GM10847 (cell line): ENCODE measurements around the gene KIRREL3.

Experiments
- POLR2A ChIP-seq: IDR thresholded peaks from 2 replicates; pipeline ENCODE4 v1.6.1; 2011; ENCODE audit not compliant: insufficient read length; ENCODE audit errors: extremely low read depth

KIRREL3 gene

DNA sequence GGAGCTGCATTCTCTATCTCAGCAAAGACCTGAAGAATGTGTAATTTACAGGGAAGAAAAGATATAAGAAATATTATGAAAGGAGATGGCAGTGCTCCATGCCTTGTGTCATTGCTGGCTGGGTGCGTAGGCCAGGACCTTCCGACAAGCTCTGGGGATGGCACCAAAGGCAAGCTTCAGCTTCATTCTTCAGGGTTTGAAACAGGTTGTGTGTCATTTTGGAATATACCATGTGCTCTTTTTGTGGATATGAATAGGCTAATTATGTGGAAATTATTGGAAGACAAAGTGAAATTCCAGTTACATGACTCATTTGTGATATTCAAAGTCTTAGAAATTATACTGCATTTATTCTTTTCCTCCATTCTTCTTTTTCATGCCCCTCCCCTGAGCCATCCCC is 5.7 kb upstream of the KIRREL3 start:
- no peak for TF ChIP-seq POLR2A

DNA sequence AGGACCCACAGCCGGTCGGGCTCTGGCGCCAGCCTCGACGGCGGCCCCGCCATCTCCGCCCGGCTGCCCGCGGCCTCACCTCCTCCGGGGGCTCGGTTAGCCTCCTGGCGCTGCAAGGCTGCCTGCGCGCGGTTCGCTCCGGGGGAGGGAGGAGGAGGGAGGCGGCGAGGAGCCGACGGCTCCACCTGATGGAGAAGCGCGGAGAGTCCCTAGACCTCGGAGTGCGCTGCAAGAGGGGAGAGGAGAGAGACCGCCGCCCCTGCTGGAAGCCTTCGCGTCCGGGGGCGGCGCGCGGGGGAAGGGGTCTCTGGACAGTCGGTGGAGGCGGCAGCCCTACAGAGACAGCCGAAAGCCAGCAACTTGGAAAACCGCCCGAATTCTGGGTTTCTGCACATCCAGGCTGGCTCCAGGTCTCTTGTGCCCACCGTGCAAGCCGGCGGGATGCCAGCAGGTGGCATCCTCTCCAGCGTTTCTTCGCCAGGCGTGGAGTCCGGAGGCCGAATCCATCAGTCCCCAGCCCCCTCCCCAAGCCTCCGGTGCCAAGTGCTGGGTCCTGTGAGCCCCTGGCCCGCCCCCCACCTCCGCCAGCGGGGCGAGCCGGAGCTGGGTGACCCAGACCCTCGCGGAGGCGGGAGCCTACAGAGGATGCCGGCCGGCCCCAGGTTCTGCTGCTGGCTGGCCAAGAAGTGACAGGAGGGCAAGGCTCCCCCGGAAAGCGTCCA is 2.9 kb upstream of the KIRREL3 start:
- no peak for TF ChIP-seq POLR2A

DNA sequence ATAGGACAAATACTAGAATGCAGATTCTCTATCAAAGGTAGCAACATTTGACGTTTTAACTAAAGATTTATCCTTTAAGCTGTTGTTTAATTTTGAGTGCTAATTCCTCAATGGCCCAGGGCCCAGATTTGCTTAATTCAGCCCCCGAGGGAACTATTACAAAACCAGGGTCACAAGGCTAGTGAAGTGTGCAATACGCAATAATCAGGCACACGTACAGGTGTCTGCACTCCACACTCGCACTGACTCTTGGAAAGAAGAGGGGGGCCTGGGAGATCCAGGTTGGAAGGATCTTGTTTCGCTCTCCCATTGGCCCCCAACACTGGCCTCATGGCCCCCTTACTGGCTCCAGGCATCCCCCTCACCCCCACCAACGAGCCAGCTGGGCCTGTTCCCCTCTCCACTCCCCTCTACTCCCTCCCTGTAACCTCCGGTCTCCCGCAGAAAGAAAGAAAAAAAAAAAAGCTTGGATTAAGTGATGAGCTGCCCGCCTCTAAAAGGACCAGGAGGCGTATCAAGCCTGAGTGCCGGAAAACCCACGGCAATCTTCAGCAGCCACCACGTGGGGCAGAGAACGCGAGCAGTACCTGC is 2.2 kb upstream of the KIRREL3 start:
- no peak for TF ChIP-seq POLR2A

DNA sequence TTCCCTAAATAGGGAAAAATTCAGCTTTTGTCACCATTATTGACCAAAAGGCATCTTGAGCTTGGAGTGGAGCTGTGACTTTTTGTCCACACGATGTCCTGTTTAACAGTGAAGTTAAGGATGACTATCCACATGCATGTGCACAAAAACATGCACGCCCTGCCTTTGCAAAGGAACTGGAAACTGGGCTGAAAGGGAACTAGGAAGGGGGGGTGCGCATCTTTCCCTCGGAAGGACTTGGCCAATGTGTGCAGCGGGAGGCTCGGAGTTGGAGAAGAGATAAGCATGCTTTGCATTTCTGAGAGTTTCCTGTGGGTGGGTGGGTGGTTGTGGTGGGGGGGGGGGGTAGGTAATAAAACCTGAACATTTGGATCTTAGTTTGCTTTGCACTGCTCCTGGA is 411 bp upstream of the KIRREL3 start:
- no peak for TF ChIP-seq POLR2A

DNA sequence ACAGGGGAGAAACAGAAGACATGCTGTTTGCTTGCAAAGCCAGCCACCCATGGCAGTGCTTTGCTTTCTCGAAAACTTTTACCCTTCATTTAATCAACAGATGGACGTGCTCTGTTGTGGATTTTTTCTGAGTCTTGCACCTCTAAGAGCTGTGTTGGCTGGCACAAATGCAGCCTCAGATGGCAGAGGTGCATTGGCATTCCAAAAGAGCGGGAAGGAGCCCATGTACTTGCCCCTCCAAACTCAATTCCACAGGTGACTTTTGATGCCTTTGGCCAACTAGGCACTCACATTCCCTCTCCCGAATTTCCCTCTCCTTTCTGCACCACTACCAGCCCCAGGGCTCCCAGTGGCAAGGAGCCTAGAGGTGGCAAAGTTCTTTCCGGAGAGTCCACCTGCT is 1.2 kb downstream of the KIRREL3 start:
- TF ChIP-seq POLR2A, result no peak

DNA sequence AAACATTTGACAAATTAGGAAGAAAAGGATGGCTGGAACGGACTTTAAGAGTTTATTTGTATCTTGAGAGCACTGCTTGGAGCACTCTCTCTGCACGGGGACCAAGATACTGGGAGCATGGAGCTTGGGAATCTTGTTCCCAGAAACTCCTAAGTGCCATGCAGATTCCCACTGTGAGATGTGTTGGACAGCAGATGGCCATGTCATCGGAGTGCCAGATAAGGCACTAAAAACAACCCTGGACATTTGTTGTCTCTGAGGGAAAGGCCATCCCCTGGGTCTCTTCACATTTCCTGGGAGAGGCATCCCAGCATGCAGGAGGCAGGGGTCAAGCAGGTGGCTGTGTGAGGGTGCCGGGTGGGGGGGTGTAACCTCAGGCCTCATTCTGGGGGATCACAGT is 2.9 kb downstream of the KIRREL3 start:
- no peak for TF ChIP-seq POLR2A

DNA sequence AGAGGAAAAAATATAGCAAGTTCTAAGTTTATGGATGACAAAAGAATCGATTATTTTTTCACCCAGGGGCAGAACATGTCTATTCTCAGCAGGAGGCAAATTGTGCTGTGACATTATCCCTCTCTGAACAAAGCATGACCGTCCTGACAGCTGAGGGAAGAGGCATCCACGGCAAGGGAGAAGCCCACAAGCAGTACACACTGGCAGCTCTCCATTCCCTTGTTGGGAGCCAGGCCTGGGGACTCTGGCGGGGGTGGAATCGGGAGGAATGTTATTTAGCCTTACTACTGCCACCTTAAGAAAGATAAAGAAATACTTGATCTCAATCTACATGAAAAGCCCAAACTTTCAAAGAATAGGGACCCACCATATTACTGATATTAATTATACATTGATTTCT is 3.4 kb downstream of the KIRREL3 start:
- no peak for TF ChIP-seq POLR2A

DNA sequence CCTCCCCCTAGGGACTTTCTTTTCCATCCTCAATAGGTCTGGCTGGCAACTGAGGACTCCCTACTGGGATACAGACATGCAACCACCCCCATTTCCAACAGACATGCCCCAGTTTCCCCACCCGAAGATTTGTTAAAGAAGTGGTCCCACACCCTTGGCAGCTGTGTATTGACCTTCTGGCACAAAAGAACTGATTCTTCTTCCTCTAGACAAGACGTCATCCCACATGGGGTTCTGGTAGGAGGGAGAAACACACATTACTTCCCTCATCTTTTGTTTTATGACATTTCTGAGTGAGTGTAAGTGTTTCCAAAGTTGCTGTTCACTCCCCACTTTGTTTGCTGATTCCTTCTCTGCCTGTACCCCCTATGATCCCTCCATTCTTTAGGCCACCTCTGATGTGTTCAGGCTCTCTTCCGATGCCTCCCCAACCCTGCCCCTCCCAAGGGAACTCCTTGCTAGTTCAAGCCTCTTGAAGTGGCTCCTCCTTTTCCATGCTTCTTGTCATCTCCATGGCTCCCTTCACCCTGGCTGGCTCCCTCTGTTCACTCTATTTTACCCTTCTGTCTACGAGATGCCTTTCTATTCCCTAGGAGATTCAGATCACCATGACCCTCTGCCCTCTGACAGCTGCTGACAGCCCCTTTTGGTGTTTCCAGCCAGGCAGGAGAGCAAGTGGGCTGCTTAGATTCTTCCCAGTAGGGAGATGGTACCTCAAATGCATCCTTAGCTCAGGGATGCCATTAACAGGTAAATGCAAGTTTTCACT is 4.3 kb downstream of the KIRREL3 start:
- no peak for TF ChIP-seq POLR2A

DNA sequence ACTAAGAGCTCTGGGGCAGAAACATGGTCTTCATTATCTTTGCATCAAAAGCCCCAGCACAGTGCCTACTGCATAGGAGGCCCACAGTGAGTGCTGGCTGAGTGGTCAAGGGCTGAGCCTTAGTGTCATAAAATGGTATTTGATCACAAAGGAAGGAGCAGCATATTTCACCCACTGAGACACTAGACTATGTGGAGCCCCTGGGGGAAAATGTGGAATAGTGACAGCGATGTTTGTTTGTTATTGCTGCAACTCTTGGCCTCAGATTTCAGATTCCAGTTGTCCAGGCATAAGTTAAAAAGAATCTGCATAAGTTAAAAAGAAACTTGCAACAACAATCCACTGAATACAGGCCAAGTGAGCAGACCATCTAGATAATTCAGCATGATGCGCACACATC is 7.0 kb downstream of the KIRREL3 start:
- TF ChIP-seq POLR2A, result no peak

DNA sequence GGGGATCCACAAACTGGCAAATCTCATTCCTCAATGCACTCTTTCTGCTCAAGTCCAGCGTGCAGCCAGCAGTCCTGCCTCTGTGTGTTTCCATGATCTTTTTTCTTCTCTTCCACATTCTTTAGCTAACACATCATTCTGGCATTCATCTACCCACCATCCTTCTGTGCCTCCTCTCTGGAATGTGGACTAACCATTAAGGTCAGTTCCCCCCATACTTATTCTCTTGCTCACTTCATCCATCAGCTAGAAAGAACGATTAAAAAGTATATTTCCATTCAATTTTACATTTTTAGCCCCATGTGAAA is 7.8 kb downstream of the KIRREL3 start:
- TF ChIP-seq POLR2A, result no peak

DNA sequence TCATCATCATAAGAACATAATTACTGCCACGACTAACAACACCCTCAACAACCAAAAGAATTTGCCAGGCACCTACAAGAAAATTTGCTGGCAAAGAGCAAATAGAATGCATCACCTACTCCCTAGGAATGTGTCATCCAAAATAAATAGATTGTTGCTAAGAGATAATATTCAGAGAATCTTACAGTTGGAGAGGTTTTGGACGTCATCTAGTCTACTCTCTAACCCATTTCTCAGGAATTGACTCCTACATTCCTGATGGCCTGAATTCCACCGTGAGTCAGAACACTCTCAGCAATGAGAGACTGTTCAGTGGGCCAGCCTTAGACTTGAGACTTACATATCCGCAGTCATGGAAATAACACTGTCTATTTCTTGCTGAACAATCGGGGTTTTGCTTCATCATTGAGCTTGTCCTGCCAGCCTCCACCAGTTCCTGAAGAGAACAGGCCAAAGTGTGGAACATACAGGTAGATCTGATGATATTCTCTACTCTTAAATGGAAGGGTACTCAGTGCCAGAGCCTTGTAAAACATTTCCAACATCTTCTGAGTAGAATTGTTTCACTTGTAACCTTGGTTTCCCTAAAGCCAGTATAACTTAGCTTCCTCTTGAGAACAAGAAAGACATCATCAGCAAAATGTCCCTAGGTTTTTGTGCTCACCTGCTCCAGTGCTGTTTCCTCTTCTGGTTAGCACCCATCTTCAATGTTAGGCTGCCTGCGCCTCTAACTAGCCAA is 8.3 kb downstream of the KIRREL3 start:
- TF ChIP-seq POLR2A, result no peak

DNA sequence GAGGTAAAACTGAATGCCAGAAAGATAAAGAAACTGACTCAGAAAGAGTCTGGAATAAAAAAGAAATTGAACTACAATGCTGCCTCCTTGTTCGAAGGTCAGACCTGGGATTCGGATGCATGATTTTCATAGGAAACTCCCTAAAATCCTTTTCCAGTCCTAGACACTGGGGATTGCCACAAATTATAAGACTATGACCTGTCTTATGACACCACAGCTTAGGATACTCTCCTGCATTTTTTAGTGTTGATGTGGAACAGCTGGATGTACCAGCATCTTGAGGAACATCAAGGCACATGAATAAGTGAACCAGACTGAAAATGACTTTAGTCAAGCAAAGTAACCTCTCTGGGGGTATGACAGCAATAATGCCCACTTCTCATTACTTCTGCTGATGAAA is 9.0 kb downstream of the KIRREL3 start:
- no peak for TF ChIP-seq POLR2A

DNA sequence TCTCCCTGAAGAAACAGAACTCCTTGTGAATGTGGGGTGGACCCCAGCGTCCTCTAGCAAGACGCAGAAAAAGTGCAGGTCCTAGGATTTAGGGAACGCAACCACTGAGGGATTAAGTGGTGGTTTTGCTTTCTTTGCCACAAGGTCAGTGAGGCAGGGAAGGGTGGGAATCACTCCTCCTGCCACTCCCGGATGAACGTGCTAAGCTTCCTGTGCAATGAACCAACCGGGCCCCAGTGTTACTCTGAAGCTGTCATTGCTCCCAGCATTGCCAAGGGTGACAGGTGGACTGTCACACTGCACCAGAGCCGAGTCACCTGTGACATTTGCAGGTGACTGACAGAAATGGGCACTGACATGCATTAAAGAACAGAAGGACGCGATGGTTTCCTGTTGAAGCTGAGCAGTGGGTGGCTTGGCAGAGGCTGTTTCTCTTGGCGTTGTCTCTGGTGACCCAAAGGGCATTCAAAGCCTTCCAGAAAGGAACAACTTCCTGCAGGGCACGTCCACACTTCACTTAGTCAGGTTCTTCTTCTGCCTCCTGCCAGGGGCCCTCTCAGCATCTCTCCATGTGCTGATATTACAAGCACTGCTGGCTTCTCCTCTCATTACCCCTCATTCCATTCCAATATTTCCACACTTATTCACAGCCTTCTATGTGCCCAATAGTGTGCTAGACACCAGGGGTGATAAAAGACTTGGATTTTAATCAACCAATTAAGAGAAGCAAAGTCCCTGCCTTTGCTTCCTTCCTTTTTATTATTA is 9.7 kb downstream of the KIRREL3 start:
- no peak for TF ChIP-seq POLR2A

DNA sequence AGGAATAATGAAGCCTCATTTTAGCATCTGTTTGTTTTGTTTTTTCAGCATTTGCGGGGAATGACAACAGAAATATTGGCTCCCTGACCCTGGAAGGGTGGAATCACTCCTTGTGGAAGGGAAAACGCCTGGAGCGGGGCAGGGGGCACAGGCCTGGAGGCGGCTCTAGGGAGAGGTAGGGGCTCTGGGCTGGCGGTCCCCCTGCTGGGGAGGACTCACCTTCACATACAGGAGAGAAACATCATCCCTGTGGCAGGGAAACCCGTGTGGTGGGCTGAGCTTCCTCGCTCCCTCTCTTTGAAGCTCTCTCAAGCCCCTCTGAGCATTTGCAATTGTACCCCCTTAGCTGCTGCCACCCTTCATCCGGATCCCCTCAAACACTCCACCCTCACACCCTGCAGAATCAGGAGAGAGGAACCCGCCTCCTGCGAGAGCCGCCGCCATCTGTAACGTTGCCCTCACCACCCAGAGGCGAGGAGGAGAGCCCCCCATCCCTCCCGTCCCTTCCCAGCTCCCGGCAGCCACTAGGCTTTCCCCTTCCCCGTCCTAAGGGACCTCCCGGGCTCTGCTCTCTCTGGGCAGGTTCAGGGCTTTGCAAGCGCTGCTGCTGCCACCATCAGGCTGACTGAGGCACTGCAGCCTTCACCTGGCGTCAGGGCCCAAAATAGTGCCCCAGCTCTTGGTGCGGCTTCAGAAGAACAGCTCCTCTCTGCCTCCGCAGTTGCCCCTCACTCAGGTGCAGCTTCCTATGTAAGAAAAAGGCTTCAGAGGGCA is 10.4 kb downstream of the KIRREL3 start:
- no peak for TF ChIP-seq POLR2A
